ENCODE results near the gene FNDC1. TPM values are rescaled to one million over a fixed set of nuclear protein-coding genes. Genes with fewer than 3 reads are reported as not detected.
A peak's percentile ranks its signal among the peaks of the same experiment; 100 is the strongest.

The FNDC1 gene
- total and polyA plus RNA-seq, 2 of the 13 experiments (the other 11 are each of a cell fraction or from before 2014, with no cell fraction given) = not detected

- H3K36me3 ChIP-seq (replicated peaks in 1 of 2; ENCODE audit: control insufficient read depth in 1 of 2, insufficient read depth in 2 of 2, low read length in 2 of 2) = no peaks in the 10 kb centered on the region
- in situ Hi-C loops (cut with HindIII; ENCODE audit: extremely low pct_ligation_motif_present, low pct_unique_long_range_greater_than_20kb) (no loop called here), intact Hi-C loops (cut with micrococcal nuclease; ENCODE audit: unreplicated experiment) (no loop called here)
- no peaks in the 10 kb centered on the region for H3K9me3 ChIP-seq (ENCODE audit: low read length)
- H3K4me1 ChIP-seq (ENCODE audit: insufficient read depth, low read length) = no peaks in the 10 kb centered on the region
- no peaks in the 10 kb centered on the region for H4K20me1 ChIP-seq (ENCODE audit: insufficient read depth, low read length)
- ChIA-PET CTCF (ENCODE audit: low intra/inter-chr PET ratio, low total read pairs) (no interaction called here), POLR2A (no interaction called here)
- no peak overlapping the region for H3K27ac ChIP-seq (ENCODE audit: extremely low read length, insufficient read depth, low read length)
- no peak overlapping the region for H3K9ac ChIP-seq (ENCODE audit: insufficient read depth, low read depth, low read length)
- WGBS (ENCODE audit: low lambda C conversion rate) = 32% methylated on average over 5 of the region's 5 CpGs
- no peak for TF ChIP-seq ZBTB4 (CRISPR knock-in tag; IDR thresholded peaks at IDR 0.05; ENCODE audit: borderline replicate concordance)
- peak; percentile 29 for TF ChIP-seq CTCF (CRISPR knock-in tag; IDR thresholded peaks at IDR 0.05)
- BruUV-seq (replicated peaks) = no TSS peak
- H2AFZ ChIP-seq (ENCODE audit: low read length) = no peak overlapping the region
- H3K4me3 ChIP-seq (replicated peaks in 1 of 3; ENCODE audit: insufficient read depth in 1 of 3, low read depth in 2 of 3, low read length in 3 of 3) = no peak overlapping the region
- H3K79me2 ChIP-seq (ENCODE audit: insufficient read depth, low read length) = no peaks in the 10 kb centered on the region
- ATAC-seq (peak; percentile 76), FAIRE-seq (no peak), DNase-seq (ENCODE audit: low spot score) (no peak)
- no peak overlapping the region for H3K4me2 ChIP-seq (ENCODE audit: low read depth, low read length)
- peaks cover 0 to 18% of the 10 kb centered on the region in 2 experiments; a peak in 1 of 5 replicates for H3K27me3 ChIP-seq (ENCODE audit: control insufficient read depth in 1 of 2, insufficient read depth in 2 of 2, low read length in 2 of 2)
Observed at GRCh38 chr6:159298840-159299239, 129.6 kb downstream of the FNDC1 start.

GRCh38 chr6:159299566-159299965, 130.4 kb downstream of the FNDC1 start:
- no peaks in the 10 kb centered on the region for H4K20me1 ChIP-seq (ENCODE audit: insufficient read depth, low read length)
- POLR2A ChIA-PET = no interaction called here
- DNase-seq (ENCODE audit: low spot score) (no peak), ATAC-seq (no peak), FAIRE-seq (no peak)
- no peaks in the 10 kb centered on the region for H3K79me2 ChIP-seq (ENCODE audit: insufficient read depth, low read length)
- H3K36me3 ChIP-seq (replicated peaks in 1 of 2; ENCODE audit: control insufficient read depth in 1 of 2, insufficient read depth in 2 of 2, low read length in 2 of 2) = no peaks in the 10 kb centered on the region
- peaks cover 0 to 18% of the 10 kb centered on the region in 2 experiments; a peak in 1 of 5 replicates for H3K27me3 ChIP-seq (ENCODE audit: control insufficient read depth in 1 of 2, insufficient read depth in 2 of 2, low read length in 2 of 2)
- intact Hi-C loops (cut with micrococcal nuclease; ENCODE audit: unreplicated experiment) = no loop called here
- CTCF ChIA-PET (ENCODE audit: low intra/inter-chr PET ratio, low total read pairs) = no interaction called here
- no TSS peak for BruUV-seq (replicated peaks)
- no peak overlapping the region for H3K27ac ChIP-seq (ENCODE audit: extremely low read length, insufficient read depth, low read length)
- 100% methylated on average over 1 of the region's 2 CpGs for WGBS (ENCODE audit: low lambda C conversion rate)
- no peak overlapping the region for H3K4me3 ChIP-seq (replicated peaks in 1 of 3; ENCODE audit: insufficient read depth in 1 of 3, low read depth in 2 of 3, low read length in 3 of 3)
- no peak overlapping the region for H2AFZ ChIP-seq (ENCODE audit: low read length)
- H3K4me2 ChIP-seq (ENCODE audit: low read depth, low read length) = no peak overlapping the region
- no peaks in the 10 kb centered on the region for H3K4me1 ChIP-seq (ENCODE audit: insufficient read depth, low read length)
- no peaks in the 10 kb centered on the region for H3K9me3 ChIP-seq (ENCODE audit: low read length)
- no peak for TF ChIP-seq CENPX (CRISPR knock-in tag; IDR thresholded peaks at IDR 0.05)
- TF ChIP-seq ZNF75D (CRISPR knock-in tag; IDR thresholded peaks at IDR 0.05; ENCODE audit: borderline replicate concordance) = no peak
- TF ChIP-seq CSRNP1 (CRISPR knock-in tag; IDR thresholded peaks at IDR 0.05) = no peak
- TF ChIP-seq SP4 (CRISPR knock-in tag; IDR thresholded peaks at IDR 0.05) = no peak
- no peak overlapping the region for H3K9ac ChIP-seq (ENCODE audit: insufficient read depth, low read depth, low read length)
- in situ Hi-C loops (cut with HindIII; ENCODE audit: extremely low pct_ligation_motif_present, low pct_unique_long_range_greater_than_20kb) = no loop called here
